Lower leg skin (tissue), 4 donors: Measurements from ENCODE around the gene DOK7. TPM values are rescaled to one million over a fixed set of nuclear protein-coding genes. Genes with fewer than 3 reads are reported as not detected.

ENCODE experiments used
- DNase-seq, 2 donors: peaks; one replicate each; pipeline ENCODE4 v3.0.0-alpha.2; 2019; ENCODE audit warnings: low spot score in 2 of 2
- H3K4me3 ChIP-seq: fragments of 200-600 bp; sonication (generic); 2 replicates; pipeline ENCODE4 v1.5.1; 2017; ENCODE audit warnings: mild to moderate bottlenecking, low read depth; ENCODE audit not compliant: poor library complexity, severe bottlenecking
- CTCF ChIP-seq, 3 donors: fragments of 450-650 bp; IDR thresholded peaks; one replicate each; pipeline ENCODE4 v1.5.1; 2016; ENCODE audit warnings: antibody characterized with exemption in 3 of 3, mild to moderate bottlenecking in 3 of 3, moderate library complexity in 2 of 3
- POLR2A ChIP-seq, 2 donors: fragments of 450-650 bp; IDR thresholded peaks; one replicate each; pipeline ENCODE4 v1.6.1; 2016 to 2017; ENCODE audit warnings: antibody characterized with exemption in 2 of 2, mild to moderate bottlenecking in 1 of 2, moderate library complexity in 1 of 2
- WGBS, 2 donors: methylation state at CpG; one replicate each; pipeline ENCODE4 v1.1.5; 2018; 5-methylcytosine and 5-hydroxymethylcytosine counted together
- intact Hi-C: fragments of 100-400 bp; cut with DNase I; formaldehyde crosslinking; loops from one replicate; pipeline ENCODE4 v1.15.0; 2023; ENCODE audit warnings: low total_unique reads
- total RNA-seq, 4 donors: library from RNA; depleted of rRNA; stranded (reverse); fragments of >200 nt; gene quantifications; one replicate each; pipeline ENCODE4 v1.1.0, GENCODE V29; 2016

The DOK7 gene
- total RNA-seq, 4 donors from 2014 or later, result 1.9 to 9.8 (median 5.9) TPM

- 92% methylated on average over 26 to 28 of the region's 29 CpGs for WGBS, 2 donors
- no peak overlapping the region for H3K4me3 ChIP-seq
- intact Hi-C loops, result no loop called here
- TF ChIP-seq CTCF (IDR thresholded peaks at IDR 0.05) (no peak), POLR2A (IDR thresholded peaks at IDR 0.05) (no peak)
- DNase-seq, result no peak
These were observed 54.0 kb downstream of the DOK7 start for GRCh38 chr4:3516836-3517730.

GRCh38 chr4:3517731-3518510 is 54.8 kb downstream of the DOK7 start:
- WGBS, 2 donors, result 92% methylated on average over 49 of the region's 49 CpGs
- intact Hi-C loops, result no loop called here
- no peak for TF ChIP-seq POLR2A (IDR thresholded peaks at IDR 0.05)
- no peak for TF ChIP-seq CTCF (IDR thresholded peaks at IDR 0.05)

GRCh38 chr4:3518511-3518880 is 55.4 kb downstream of the DOK7 start:
- TF ChIP-seq CTCF (IDR thresholded peaks at IDR 0.05) (no peak), POLR2A (IDR thresholded peaks at IDR 0.05) (no peak)
- H3K4me3 ChIP-seq, result no peak overlapping the region
- DNase-seq, result no peak
- intact Hi-C loops, result no loop called here
- 89 to 91% methylated on average over 11 of the region's 11 CpGs for WGBS, 2 donors

More at GRCh38 chr4:3517731-3518510, 54.8 kb downstream of the DOK7 start:
- DNase-seq, result peak in 1 of 2 donors; percentile 80
- H3K4me3 ChIP-seq, result no peak overlapping the region

GRCh38 chr4:3518941-3519340 is 55.8 kb downstream of the DOK7 start:
- peak in 1 of 2 donors; percentile 72 for DNase-seq
- no peak overlapping the region for H3K4me3 ChIP-seq
- TF ChIP-seq POLR2A (IDR thresholded peaks at IDR 0.05), result no peak
- WGBS, 2 donors, result 90 to 92% methylated on average over 18 of the region's 18 CpGs
- intact Hi-C loops, result no loop called here

- H3K4me3 ChIP-seq, result no peak overlapping the region
- DNase-seq, result peak in 1 of 2 donors; percentile 58
- no peak for TF ChIP-seq POLR2A (IDR thresholded peaks at IDR 0.05)
- TF ChIP-seq CTCF (IDR thresholded peaks at IDR 0.05), result no peak
- intact Hi-C loops, result no loop called here
- WGBS, 2 donors, result 94% methylated on average over 23 of the region's 23 CpGs
These were observed 56.6 kb downstream of the DOK7 start for GRCh38 chr4:3519468-3520264.
